ENCODE measurements around the gene WNT9B. TPM values are rescaled to one million over a fixed set of nuclear protein-coding genes. Genes with fewer than 3 reads are reported as not detected.

Gene WNT9B
- total and polyA plus RNA-seq, 2 experiments from 2014 or later, result 0.17 TPM; not detected in 1

GRCh38 chr17:46915596-46915995, 64.2 kb downstream of the WNT9B start:
- DNase-seq (ENCODE audit: low spot score), result no peak

More at GRCh38 chr17:46915596-46915995, 64.2 kb downstream of the WNT9B start:
- Histone ChIP-seq H2AFZ (no peak overlapping the region), H3K4me3 (no peak overlapping the region), H3K4me2 (no peak overlapping the region), H3K79me2 (replicated peaks; ENCODE audit: insufficient read depth) (no peaks in the 10 kb centered on the region), H3K4me1 (ENCODE audit: insufficient read depth) (no peaks in the 10 kb centered on the region), H3K36me3 (ENCODE audit: insufficient read depth) (no peaks in the 10 kb centered on the region), H3K27me3 (ENCODE audit: insufficient read depth) (no peaks in the 10 kb centered on the region), H3F3A (replicated peaks; ENCODE audit: low read depth) (no peaks in the 10 kb centered on the region), H3K27ac (ENCODE audit: low read depth) (no peak overlapping the region), H4K20me1 (replicated peaks; ENCODE audit: insufficient read depth) (no peaks in the 10 kb centered on the region), H3K9me2 (ENCODE audit: insufficient read depth) (no peaks in the 10 kb centered on the region)
- TF ChIP-seq POLR2AphosphoS5 (IDR thresholded peaks at IDR 0.05; ENCODE audit: low read depth), result no peak
- TF ChIP-seq JUNB (IDR thresholded peaks at IDR 0.05; ENCODE audit: unreplicated experiment), result no peak
- no peak for TF ChIP-seq ZNF462 (CRISPR knock-in tag; IDR thresholded peaks at IDR 0.05)
- TF ChIP-seq ZNF331 (CRISPR knock-in tag; IDR thresholded peaks at IDR 0.05; ENCODE audit: low read depth), result no peak
- no peak for TF ChIP-seq ZNF114 (CRISPR knock-in tag; IDR thresholded peaks at IDR 0.05)
- TF ChIP-seq, protein P1, sequence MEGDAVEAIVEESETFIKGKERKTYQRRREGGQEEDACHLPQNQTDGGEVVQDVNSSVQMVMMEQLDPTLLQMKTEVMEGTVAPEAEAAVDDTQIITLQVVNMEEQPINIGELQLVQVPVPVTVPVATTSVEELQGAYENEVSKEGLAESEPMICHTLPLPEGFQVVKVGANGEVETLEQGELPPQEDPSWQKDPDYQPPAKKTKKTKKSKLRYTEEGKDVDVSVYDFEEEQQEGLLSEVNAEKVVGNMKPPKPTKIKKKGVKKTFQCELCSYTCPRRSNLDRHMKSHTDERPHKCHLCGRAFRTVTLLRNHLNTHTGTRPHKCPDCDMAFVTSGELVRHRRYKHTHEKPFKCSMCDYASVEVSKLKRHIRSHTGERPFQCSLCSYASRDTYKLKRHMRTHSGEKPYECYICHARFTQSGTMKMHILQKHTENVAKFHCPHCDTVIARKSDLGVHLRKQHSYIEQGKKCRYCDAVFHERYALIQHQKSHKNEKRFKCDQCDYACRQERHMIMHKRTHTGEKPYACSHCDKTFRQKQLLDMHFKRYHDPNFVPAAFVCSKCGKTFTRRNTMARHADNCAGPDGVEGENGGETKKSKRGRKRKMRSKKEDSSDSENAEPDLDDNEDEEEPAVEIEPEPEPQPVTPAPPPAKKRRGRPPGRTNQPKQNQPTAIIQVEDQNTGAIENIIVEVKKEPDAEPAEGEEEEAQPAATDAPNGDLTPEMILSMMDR (conservative IDR thresholded peaks at IDR 0.05; ENCODE audit: low read depth in 2 of 2), result no peak
- TF ChIP-seq CREB1 (CRISPR knock-in tag; IDR thresholded peaks at IDR 0.05; ENCODE audit: low read depth), result no peak
- no peak for TF ChIP-seq STAT1 (IDR thresholded peaks at IDR 0.05; ENCODE audit: unreplicated experiment)
- TF ChIP-seq NANOG (IDR thresholded peaks at IDR 0.05; ENCODE audit: borderline replicate concordance), result no peak
- TF ChIP-seq ETS1 (IDR thresholded peaks at IDR 0.05), result no peak
- TF ChIP-seq EZH2phosphoT487 (IDR thresholded peaks at IDR 0.05; ENCODE audit: unreplicated experiment), result no peak
- TF ChIP-seq EZH2 (IDR thresholded peaks at IDR 0.05; ENCODE audit: low read depth, unreplicated experiment), result no peak
- TF ChIP-seq, protein P2, sequence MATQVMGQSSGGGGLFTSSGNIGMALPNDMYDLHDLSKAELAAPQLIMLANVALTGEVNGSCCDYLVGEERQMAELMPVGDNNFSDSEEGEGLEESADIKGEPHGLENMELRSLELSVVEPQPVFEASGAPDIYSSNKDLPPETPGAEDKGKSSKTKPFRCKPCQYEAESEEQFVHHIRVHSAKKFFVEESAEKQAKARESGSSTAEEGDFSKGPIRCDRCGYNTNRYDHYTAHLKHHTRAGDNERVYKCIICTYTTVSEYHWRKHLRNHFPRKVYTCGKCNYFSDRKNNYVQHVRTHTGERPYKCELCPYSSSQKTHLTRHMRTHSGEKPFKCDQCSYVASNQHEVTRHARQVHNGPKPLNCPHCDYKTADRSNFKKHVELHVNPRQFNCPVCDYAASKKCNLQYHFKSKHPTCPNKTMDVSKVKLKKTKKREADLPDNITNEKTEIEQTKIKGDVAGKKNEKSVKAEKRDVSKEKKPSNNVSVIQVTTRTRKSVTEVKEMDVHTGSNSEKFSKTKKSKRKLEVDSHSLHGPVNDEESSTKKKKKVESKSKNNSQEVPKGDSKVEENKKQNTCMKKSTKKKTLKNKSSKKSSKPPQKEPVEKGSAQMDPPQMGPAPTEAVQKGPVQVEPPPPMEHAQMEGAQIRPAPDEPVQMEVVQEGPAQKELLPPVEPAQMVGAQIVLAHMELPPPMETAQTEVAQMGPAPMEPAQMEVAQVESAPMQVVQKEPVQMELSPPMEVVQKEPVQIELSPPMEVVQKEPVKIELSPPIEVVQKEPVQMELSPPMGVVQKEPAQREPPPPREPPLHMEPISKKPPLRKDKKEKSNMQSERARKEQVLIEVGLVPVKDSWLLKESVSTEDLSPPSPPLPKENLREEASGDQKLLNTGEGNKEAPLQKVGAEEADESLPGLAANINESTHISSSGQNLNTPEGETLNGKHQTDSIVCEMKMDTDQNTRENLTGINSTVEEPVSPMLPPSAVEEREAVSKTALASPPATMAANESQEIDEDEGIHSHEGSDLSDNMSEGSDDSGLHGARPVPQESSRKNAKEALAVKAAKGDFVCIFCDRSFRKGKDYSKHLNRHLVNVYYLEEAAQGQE (IDR thresholded peaks at IDR 0.05; ENCODE audit: unreplicated experiment), result no peak
- Mint-ChIP-seq H3K9me3 (no peaks in the 10 kb centered on the region), H3K27ac (no peak overlapping the region), H3K27me3 (ENCODE audit: insufficient read depth, low read depth, poor library complexity) (peaks cover 5% of the 10 kb centered on the region), H3K4me1 (peaks cover 5% of the 10 kb centered on the region; the same call in 2 of the 3 replicates), H3K36me3 (ENCODE audit: low read depth) (no peaks in the 10 kb centered on the region; the same call in 2 of the 3 replicates), H3K4me3 (no peak overlapping the region)
- ATAC-seq, result no peak

Measured in GM23338 (cell line).